ENCODE data around the gene SLC1A7. TPM values are rescaled to one million over a fixed set of nuclear protein-coding genes. Genes with fewer than 3 reads are reported as not detected.

Gene SLC1A7
- total RNA-seq, 1 donor from 2014 or later: not detected

DNA sequence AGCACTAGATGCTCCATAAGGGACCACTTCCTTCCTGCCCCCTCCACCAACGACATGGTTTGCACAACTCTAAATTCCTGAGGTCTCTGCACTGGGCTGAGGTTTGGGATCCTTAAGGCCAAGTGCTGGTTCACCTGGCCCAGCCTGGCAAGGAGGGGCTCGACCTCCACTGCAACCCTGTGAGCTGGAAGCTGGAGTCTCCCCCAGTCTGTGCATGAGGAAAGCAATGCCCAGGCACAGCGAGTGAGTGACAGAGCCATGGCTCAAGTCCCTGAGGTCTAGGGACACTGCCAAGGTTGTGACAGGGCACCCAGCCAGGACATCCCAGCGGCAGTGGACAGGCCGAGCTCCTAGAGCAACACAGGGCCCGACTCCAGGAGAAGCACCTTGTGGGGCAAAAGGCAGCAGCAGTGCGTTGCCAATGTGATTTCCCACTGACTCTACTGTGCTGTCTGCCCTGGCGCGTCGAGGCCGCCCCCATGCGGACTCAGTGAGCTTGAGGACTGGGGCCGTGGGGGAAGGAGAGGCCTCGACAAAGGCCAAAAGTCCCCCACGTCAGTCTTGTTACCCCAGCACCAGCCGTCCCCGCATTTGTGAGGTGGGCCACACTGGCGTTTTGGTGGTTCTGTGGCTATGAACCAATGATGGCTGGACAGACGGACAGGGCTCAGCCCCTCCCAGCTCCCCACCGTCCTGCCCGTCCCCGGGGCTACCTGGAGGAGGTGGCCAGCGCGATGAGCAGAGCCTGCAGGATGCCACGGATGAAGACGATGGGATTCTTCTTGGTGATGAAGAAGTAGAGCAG is 50.4 kb downstream of the SLC1A7 start:
- DNase-seq (ENCODE audit: low read depth in 2 of 2): no peak

GRCh38 chr1:53090227-53091147 is 52.0 kb downstream of the SLC1A7 start:
- no peak for DNase-seq (ENCODE audit: low read depth in 2 of 2)

DNA sequence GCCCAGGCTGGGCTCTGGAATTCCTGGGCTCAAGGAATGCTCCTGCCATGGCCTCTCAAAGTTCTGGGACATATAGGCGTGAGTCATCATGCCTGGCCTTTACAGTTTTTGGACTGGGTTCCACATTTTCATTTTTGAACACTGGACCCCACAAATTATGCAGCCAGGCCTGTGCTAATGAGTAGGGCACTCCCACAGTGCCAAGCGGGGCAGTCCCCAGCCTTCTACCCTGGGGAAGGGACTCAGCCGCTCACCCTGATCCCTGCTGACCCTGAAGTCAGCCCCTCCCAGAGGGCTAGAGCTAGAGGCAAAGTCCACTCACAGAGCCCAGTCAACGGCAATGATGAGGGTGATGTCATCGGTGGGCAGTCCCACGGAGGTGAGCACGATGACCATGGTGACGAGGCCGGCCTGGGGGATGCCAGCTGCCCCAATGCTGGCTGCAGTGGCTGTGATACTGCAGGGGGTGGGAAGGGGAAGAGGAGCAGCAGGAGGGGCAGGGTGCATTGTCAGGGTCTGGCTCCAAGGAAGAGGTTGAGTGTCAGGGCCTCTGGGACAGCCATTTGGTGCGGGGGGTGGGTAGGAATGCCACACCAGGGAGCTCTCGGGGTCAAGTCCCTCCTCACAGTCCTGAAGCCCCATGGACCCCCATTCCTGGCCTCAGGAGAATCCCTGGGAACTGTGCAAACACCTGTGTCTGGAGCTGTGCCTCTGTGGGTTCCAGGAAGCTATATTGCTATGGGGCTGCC is 52.8 kb downstream of the SLC1A7 start:
- no peak for DNase-seq (ENCODE audit: low read depth in 2 of 2)

GRCh38 chr1:53088616-53089300 is 53.7 kb downstream of the SLC1A7 start:
- no peak for DNase-seq (ENCODE audit: low read depth in 2 of 2)

GRCh38 chr1:53087332-53088285 is 54.8 kb downstream of the SLC1A7 start:
- DNase-seq (ENCODE audit: low read depth in 2 of 2): no peak

GRCh38 chr1:53086491-53087070 is 55.9 kb downstream of the SLC1A7 start:
- no peak for DNase-seq (ENCODE audit: low read depth in 2 of 2)

DNA sequence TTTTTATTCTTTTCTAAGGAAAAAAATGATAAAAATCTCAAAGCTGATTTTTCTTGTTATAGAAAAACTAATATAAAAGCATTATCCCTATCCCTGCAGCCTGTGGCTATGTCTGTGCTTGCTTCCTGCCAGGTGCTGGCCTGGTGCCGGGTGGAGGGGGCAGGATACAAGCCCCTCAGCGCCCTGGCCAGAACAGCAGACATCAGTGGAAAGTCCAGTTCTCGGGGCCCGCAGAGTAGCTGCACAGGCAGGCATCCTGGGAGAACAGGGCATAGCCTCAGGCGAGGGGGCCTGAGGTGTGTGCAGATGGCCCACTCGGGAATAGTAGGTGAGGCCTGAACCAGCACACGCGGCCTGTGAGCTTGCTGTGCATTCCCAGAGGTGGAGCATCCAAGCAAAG is 57.0 kb downstream of the SLC1A7 start:
- no peak for DNase-seq (ENCODE audit: low read depth in 2 of 2)

DNA sequence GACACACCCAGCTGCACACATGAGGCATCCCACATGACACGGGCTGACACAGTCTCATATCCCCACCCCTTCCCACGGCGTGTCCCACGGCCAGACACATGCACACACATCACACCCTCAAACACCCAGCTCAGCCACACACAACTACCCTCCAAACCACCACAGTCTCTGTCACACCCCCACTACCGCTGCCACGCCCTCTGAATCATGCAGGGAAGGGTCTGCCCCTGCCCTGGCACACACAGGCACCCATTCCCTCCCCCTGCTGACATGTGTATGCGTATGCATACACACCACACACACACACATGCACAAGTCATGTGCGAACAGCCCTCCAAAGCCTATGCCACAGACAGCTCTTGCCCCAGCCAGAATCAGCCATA is 57.9 kb downstream of the SLC1A7 start:
- DNase-seq (ENCODE audit: low read depth in 2 of 2): no peak

GRCh38 chr1:53083636-53084588 is 58.5 kb downstream of the SLC1A7 start:
- no peak for DNase-seq (ENCODE audit: low read depth in 2 of 2)

- no peak for DNase-seq (ENCODE audit: low read depth in 2 of 2)
These were observed 59.5 kb downstream of the SLC1A7 start for GRCh38 chr1:53082826-53083455.

- no peak for DNase-seq (ENCODE audit: low read depth in 2 of 2)
These were observed 60.9 kb downstream of the SLC1A7 start for GRCh38 chr1:53081384-53082066.

DNA sequence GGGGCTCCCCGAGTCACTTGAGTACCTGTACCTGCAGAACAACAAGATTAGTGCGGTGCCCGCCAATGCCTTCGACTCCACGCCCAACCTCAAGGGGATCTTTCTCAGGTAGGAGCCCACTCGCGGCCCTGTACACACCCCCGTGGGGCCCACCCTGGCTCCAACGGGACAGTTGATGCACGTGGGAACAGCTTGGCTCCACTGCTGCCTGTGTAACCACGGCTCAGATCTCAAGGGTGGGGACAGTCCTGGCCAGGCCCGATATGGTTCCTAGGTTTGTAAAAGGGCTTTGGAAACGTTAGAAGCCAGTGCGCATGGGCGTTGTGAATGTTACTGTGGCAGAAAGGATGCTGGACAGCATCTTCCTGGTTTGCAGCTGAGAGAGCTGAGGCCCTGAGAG is 61.7 kb downstream of the SLC1A7 start:
- no peak for DNase-seq (ENCODE audit: low read depth in 2 of 2)

GRCh38 chr1:53080041-53080440 is 62.4 kb downstream of the SLC1A7 start:
- DNase-seq (ENCODE audit: low read depth in 2 of 2): no peak

- DNase-seq (ENCODE audit: low read depth in 2 of 2): no peak
These were observed 63.2 kb downstream of the SLC1A7 start for GRCh38 chr1:53079251-53079650.

- no peak for DNase-seq (ENCODE audit: low read depth in 2 of 2)
These were observed 63.9 kb downstream of the SLC1A7 start for GRCh38 chr1:53078333-53079101.

DNA sequence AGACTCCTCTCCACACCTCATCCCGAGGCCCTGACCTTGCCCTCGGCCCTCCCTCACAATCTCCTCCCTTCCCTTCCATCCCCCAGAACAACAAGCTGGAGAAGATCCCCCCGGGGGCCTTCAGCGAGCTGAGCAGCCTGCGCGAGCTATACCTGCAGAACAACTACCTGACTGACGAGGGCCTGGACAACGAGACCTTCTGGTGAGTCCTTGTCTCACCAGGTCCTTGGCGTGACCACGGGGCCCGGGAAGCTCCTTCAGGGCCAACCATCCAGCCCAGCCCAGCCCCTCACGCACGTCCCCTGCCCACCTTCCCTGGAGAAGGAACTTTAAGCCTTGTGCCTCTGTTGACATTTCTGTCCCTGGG is 64.9 kb downstream of the SLC1A7 start:
- DNase-seq (ENCODE audit: low read depth in 2 of 2): no peak

Data from lung microvascular endothelial cell (primary cell).